ENCODE data around the gene KCNK4.
A peak's percentile ranks its signal among the peaks of the same experiment; 100 is the strongest.

KCNK4 gene

DNA sequence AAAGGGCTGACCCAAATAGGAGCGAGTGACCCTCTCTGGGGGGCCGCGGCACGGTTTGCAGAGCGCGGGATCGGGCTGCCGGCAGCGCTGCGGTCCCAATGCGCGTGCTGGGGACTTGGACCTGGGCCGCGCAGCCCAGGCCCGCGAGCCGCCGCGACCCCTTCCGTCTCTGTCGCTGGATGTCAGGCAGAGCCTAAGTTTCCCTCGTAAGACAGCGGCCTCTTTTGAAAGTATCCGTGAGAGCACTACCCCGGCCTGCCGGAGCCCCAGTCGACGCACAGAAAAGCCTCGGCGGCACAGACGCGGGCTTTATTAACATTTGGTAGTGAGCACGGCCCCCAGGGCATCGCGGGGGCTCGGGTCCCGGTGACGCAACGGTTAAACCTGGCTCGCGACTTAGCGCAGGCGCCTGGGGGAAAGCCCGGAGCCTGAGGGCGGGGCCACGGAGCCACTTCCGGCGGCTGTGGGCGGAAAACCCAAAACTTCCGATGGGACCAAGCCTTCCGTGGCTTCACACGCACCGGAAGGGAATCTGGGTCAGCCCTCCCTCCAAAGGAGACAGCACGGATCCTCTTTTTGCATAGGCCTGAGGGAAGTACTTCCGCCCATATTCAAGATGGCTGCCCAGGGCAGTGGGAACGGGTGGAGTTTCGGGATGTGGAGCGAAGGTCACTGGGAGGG is 21.4 kb upstream of the KCNK4 start:
- Histone ChIP-seq H3K27ac (replicated peaks) (peak overlapping the region; percentile 91), H3K27me3 (ENCODE audit: insufficient read depth, poor library complexity, severe bottlenecking) (no peaks in the 10 kb centered on the region), H3K4me3 (replicated peaks; ENCODE audit: insufficient read depth, low read length) (peak overlapping the region; percentile 88)
- TF ChIP-seq, protein P1, sequence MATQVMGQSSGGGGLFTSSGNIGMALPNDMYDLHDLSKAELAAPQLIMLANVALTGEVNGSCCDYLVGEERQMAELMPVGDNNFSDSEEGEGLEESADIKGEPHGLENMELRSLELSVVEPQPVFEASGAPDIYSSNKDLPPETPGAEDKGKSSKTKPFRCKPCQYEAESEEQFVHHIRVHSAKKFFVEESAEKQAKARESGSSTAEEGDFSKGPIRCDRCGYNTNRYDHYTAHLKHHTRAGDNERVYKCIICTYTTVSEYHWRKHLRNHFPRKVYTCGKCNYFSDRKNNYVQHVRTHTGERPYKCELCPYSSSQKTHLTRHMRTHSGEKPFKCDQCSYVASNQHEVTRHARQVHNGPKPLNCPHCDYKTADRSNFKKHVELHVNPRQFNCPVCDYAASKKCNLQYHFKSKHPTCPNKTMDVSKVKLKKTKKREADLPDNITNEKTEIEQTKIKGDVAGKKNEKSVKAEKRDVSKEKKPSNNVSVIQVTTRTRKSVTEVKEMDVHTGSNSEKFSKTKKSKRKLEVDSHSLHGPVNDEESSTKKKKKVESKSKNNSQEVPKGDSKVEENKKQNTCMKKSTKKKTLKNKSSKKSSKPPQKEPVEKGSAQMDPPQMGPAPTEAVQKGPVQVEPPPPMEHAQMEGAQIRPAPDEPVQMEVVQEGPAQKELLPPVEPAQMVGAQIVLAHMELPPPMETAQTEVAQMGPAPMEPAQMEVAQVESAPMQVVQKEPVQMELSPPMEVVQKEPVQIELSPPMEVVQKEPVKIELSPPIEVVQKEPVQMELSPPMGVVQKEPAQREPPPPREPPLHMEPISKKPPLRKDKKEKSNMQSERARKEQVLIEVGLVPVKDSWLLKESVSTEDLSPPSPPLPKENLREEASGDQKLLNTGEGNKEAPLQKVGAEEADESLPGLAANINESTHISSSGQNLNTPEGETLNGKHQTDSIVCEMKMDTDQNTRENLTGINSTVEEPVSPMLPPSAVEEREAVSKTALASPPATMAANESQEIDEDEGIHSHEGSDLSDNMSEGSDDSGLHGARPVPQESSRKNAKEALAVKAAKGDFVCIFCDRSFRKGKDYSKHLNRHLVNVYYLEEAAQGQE (IDR thresholded peaks at IDR 0.05; ENCODE audit: insufficient replicate concordance, low read depth), result peak; percentile 27
- TF ChIP-seq POLR2AphosphoS5 (IDR thresholded peaks at IDR 0.05; ENCODE audit: low read depth), result 0 out of 2 replicates have a peak, but pooled peaks have one; percentile 41
- peak; percentile 73; the same call in 1 of the 2 replicates for TF ChIP-seq SPI1 (IDR thresholded peaks at IDR 0.05; ENCODE audit: borderline replicate concordance, low read depth)
- TF ChIP-seq, protein P2, sequence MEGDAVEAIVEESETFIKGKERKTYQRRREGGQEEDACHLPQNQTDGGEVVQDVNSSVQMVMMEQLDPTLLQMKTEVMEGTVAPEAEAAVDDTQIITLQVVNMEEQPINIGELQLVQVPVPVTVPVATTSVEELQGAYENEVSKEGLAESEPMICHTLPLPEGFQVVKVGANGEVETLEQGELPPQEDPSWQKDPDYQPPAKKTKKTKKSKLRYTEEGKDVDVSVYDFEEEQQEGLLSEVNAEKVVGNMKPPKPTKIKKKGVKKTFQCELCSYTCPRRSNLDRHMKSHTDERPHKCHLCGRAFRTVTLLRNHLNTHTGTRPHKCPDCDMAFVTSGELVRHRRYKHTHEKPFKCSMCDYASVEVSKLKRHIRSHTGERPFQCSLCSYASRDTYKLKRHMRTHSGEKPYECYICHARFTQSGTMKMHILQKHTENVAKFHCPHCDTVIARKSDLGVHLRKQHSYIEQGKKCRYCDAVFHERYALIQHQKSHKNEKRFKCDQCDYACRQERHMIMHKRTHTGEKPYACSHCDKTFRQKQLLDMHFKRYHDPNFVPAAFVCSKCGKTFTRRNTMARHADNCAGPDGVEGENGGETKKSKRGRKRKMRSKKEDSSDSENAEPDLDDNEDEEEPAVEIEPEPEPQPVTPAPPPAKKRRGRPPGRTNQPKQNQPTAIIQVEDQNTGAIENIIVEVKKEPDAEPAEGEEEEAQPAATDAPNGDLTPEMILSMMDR (IDR thresholded peaks at IDR 0.05; ENCODE audit: insufficient read depth, low read length), result no peak
- TF ChIP-seq GABPA (IDR thresholded peaks at IDR 0.05; ENCODE audit: low read depth), result peak; percentile 99
- peak; percentile 99 to 100 for DNase-seq (ENCODE audit: low read depth in 1 of 2, low spot score in 1 of 2)

DNA sequence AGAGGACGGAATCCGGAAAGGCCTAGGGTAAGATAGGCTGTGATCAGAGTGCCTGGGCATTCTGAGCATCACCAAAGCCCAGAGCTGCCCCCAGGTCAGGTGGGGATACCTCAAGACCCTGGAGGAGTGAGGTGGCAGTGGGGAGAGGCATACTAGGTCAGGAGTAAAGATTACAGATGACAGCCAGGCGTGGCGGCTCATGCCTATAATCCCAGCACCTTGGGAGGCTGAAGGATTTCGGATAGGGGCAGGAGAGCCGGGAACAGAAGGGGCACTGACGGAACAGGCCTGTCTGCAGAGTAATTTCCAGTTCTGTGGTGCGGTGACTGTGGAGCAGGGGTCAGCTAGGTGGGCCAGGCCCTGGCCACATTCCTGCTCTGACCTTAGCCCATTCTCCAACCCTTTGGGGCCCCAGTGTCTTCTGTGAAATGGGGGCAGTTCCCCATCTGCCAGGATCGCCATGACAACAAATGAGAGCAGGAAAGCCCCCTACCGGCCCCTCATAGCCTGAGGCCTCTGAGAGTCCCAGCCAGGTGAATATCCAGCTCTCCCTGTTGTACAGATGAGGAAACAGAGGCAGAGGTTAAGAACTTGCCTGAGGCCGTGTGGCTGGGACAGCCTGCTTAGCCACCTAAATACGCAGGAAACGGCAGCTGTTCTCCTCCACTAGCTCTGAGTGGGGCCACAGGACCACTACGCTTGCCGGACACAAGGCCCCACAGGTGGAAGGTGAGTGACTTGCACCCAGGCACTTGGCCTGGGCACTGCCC is 15.9 kb upstream of the KCNK4 start:
- TF ChIP-seq, protein P2 (IDR thresholded peaks at IDR 0.05; ENCODE audit: insufficient read depth, low read length), result no peak
- no peak for TF ChIP-seq POLR2AphosphoS5 (IDR thresholded peaks at IDR 0.05; ENCODE audit: low read depth)
- Histone ChIP-seq H3K27ac (replicated peaks) (no peak overlapping the region), H3K4me3 (replicated peaks; ENCODE audit: insufficient read depth, low read length) (no peak overlapping the region), H3K27me3 (ENCODE audit: insufficient read depth, poor library complexity, severe bottlenecking) (no peaks in the 10 kb centered on the region)
- DNase-seq (ENCODE audit: low read depth in 1 of 2, low spot score in 1 of 2), result no peak

DNA sequence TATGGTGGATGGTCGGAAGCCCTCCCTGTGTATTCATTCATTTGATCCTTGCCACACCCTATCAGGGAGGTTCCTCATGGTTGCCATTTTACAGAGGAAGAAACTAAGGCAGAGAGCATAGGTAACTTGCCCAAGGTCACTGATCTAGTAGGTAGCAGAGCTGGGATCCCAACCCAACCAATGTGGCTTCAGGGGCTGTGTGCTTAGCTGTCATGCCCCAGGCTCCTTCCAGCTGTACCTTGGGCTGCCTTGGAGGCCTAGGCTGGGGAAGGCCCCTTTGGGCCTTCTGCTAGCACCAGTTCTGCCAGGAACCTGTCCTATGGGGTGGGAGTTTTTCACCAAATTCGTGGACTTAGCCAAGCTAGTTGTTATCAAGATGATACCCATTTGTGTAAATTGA is 15.3 kb upstream of the KCNK4 start:
- Histone ChIP-seq H3K27ac (replicated peaks) (no peak overlapping the region), H3K27me3 (ENCODE audit: insufficient read depth, poor library complexity, severe bottlenecking) (no peaks in the 10 kb centered on the region), H3K4me3 (replicated peaks; ENCODE audit: insufficient read depth, low read length) (no peak overlapping the region)
- no peak for DNase-seq (ENCODE audit: low read depth in 1 of 2, low spot score in 1 of 2)
- TF ChIP-seq, protein P1 (IDR thresholded peaks at IDR 0.05; ENCODE audit: insufficient replicate concordance, low read depth), result no peak
- TF ChIP-seq POLR2AphosphoS5 (IDR thresholded peaks at IDR 0.05; ENCODE audit: low read depth), result no peak

DNA sequence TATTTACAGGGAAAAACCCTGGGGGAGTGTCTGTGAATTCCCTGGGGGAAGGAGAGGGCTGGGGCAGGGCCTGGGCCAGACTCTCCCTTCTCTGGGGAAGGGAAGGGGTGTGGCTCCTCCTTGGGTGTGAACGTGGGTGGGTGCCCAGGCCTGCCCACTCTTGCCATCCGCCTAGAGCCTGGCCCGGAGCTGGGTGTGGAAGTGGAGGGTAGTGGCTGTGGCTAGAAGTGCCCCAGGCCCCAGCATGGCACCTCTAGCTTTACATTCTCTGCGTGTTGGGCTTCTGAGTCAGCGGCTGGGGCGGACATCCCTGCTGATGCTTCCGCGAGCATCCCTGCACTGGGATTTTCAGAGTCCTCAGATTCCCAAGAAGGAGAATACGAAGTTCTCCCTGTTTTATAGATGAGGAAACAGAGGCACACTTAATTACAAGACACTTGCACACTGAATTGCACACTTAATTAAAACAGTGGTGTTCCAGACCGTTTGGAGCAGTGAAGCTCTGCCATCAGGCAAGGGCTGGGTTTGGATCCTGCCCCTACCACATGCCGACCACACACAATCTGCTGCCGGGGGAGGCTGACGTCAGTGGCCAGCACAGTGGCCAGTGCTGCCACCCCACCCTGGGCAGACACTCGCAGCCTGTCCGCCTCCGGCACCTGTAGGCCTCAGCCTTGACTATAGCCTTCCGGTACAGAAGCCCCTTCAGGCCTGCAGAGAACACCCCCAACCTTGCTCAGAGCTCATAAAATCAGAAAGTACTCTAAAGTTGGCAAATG is 14.3 kb upstream of the KCNK4 start:
- no peak overlapping the region for H3K27ac ChIP-seq (replicated peaks)
- no peak overlapping the region for H3K4me3 ChIP-seq (replicated peaks; ENCODE audit: insufficient read depth, low read length)
- DNase-seq (ENCODE audit: low read depth in 1 of 2, low spot score in 1 of 2), result no peak
- TF ChIP-seq SPI1 (IDR thresholded peaks at IDR 0.05; ENCODE audit: borderline replicate concordance, low read depth) (no peak), GABPA (IDR thresholded peaks at IDR 0.05; ENCODE audit: low read depth) (no peak), POLR2AphosphoS5 (IDR thresholded peaks at IDR 0.05; ENCODE audit: low read depth) (no peak)
- TF ChIP-seq, protein P2 (IDR thresholded peaks at IDR 0.05; ENCODE audit: insufficient read depth, low read length), result no peak
- TF ChIP-seq, protein P1 (IDR thresholded peaks at IDR 0.05; ENCODE audit: insufficient replicate concordance, low read depth), result no peak
- no peaks in the 10 kb centered on the region for H3K27me3 ChIP-seq (ENCODE audit: insufficient read depth, poor library complexity, severe bottlenecking)

All from HL-60 (cell line).